SH-SY5Y (cell line): ENCODE results near the gene BCKDHB.

Experiments
- GATA2 ChIP-seq: IDR thresholded peaks from 2 replicates; pipeline ENCODE4 v1.6.1; 2011; ENCODE audit warnings: mild to moderate bottlenecking, low read depth, low read length
- GATA3 ChIP-seq: IDR thresholded peaks from 2 replicates; pipeline ENCODE4 v1.6.1; 2011; ENCODE audit warnings: low read depth, mild to moderate bottlenecking, low read length, moderate library complexity

DNA sequence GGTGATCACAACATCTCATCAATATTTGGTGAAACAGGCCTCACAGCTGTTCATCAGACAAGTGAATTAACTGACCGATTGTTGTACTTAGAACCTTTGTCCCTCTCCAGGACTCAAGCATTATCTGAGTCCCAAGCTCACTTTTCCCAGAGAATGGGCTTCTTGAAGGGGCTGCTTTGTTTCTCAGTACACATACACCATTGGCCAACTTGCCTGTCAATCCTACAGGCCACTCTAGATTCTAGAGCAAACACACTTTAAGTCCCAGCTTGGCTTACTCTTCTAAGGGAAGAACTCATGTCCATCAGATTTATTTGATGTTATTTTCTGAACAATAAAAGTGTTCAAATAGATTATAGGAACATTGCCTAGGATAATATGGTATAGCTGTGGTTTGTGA lies 249.5 kb downstream of the BCKDHB start:
- TF ChIP-seq GATA2 (no peak), GATA3 (no peak)
